Transverse colon (tissue), 4 donors: ENCODE measurements around the gene CDK5RAP1. TPM values are rescaled to one million over a fixed set of nuclear protein-coding genes. Genes with fewer than 3 reads are reported as not detected.

ENCODE experiments used
- DNase-seq: peaks from one replicate; pipeline ENCODE4 v3.0.0-alpha.2; 2019
- H3K27ac ChIP-seq, 4 donors: fragments of 200-600 bp; sonication (generic); 2 replicates each; pipeline ENCODE4 v1.5.1; 2016 to 2018; ENCODE audit warnings: inconsistent platforms in 4 of 4
- H3K27me3 ChIP-seq: fragments of 200-600 bp; sonication (generic); 2 replicates; pipeline ENCODE4 v1.5.1; 2017; ENCODE audit warnings: inconsistent platforms
- H3K36me3 ChIP-seq, 4 donors: fragments of 200-600 bp; sonication (generic); 2 replicates each; pipeline ENCODE4 v1.5.1; 2017 to 2019; ENCODE audit warnings: inconsistent platforms in 4 of 4
- H3K4me1 ChIP-seq, 4 donors: fragments of 200-600 bp; sonication (generic); 2 replicates each; pipeline ENCODE4 v1.5.1; 2017 to 2020; ENCODE audit warnings: inconsistent platforms in 4 of 4
- H3K4me3 ChIP-seq, 4 donors: fragments of 200-600 bp; sonication (generic); 1 replicate in 1 of 4; 2 replicates in 3 of 4; pipeline versions ENCODE4 v1.5.1 to v1.6.1; 2017 to 2019; ENCODE audit warnings: inconsistent platforms in 4 of 4
- H3K9me3 ChIP-seq, 2 donors: fragments of 200-600 bp; sonication (generic); 2 replicates each; pipeline ENCODE4 v1.5.1; 2017 to 2019; ENCODE audit warnings: inconsistent platforms in 2 of 2
- CTCF ChIP-seq, 5 experiments: fragments of 200-600 bp in 3 of 5; fragments of 450-650 bp in 2 of 5; sonication (generic) in 3 of 5; IDR thresholded peaks; 1 replicate in 2 of 5; 2 replicates in 3 of 5; pipeline ENCODE4 v1.5.1; 2016 to 2017; ENCODE audit warnings: antibody characterized with exemption in 5 of 5, inconsistent platforms in 3 of 5, mild to moderate bottlenecking in 2 of 5, moderate library complexity in 1 of 5
- EP300 ChIP-seq: sonication (generic); formaldehyde crosslinking; IDR thresholded peaks from one replicate; pipeline ENCODE4 v1.6.1; 2017; ENCODE audit warnings: antibody characterized with exemption, low read depth
- POLR2A ChIP-seq: fragments of 450-650 bp; IDR thresholded peaks from one replicate; pipeline ENCODE4 v1.6.1; 2016; ENCODE audit warnings: antibody characterized with exemption, mild to moderate bottlenecking, moderate library complexity
- POLR2AphosphoS5 ChIP-seq, 3 donors: sonication (generic); formaldehyde crosslinking; IDR thresholded peaks; one replicate each; pipeline ENCODE4 v1.6.1; 2016; ENCODE audit warnings: antibody characterized with exemption in 3 of 3
- WGBS, 2 donors: methylation state at CpG; one replicate each; pipeline ENCODE4 v1.1.5; 2018; ENCODE audit warnings: low coverage in 1 of 2; 5-methylcytosine and 5-hydroxymethylcytosine counted together
- in situ Hi-C, 4 donors: fragments of 200-750 bp; cut with MboI; loops; one replicate each; pipeline versions ENCODE4 v1.15.0 to v1.15.1; 2017; ENCODE audit warnings: low sequenced_read_pairs in 3 of 4, low pct_ligation_motif_present in 1 of 4, low pct_unique_long_range_greater_than_20kb in 1 of 4
- intact Hi-C: fragments of 100-400 bp; cut with DNase I; formaldehyde crosslinking; loops from one replicate; pipeline ENCODE4 v1.15.1; 2023; ENCODE audit warnings: low total_unique reads
- total RNA-seq, 4 donors: library from RNA; depleted of rRNA; stranded (reverse); fragments of >200 nt; gene quantifications; one replicate each; pipeline ENCODE4 v1.1.0, GENCODE V29; 2016

Gene CDK5RAP1
- total RNA-seq, 4 donors from 2014 or later = 8.6 to 21.3 (median 20.3) TPM

- intact Hi-C loops (no loop called here), in situ Hi-C loops (no loop called here)
- 38 to 50% methylated on average over 1 to 7 of the region's 7 CpGs for WGBS, 2 donors
These were observed 22.0 kb upstream of the CDK5RAP1 start for GRCh38 chr20:33423141-33423834.

GRCh38 chr20:33419140-33419974 is 18.0 kb upstream of the CDK5RAP1 start:
- Histone ChIP-seq H3K36me3 (no peaks in the 10 kb centered on the region), H3K27me3 (no peaks in the 10 kb centered on the region), H3K27ac (no peak overlapping the region), H3K9me3 (no peaks in the 10 kb centered on the region), H3K4me1 (peaks cover 0 to 8% (median 5%) of the 10 kb centered on the region in 4 donors), H3K4me3 (no peak overlapping the region)
- in situ Hi-C loops = no loop called here
- no peak for DNase-seq
- WGBS, 2 donors = 71 to 77% methylated on average over 3 to 7 of the region's 7 CpGs
- TF ChIP-seq EP300 = no peak
- TF ChIP-seq CTCF (IDR thresholded peaks at IDR 0.05) = no peak
- TF ChIP-seq POLR2A = no peak
- TF ChIP-seq POLR2AphosphoS5 (IDR thresholded peaks at IDR 0.05) = no peak
- intact Hi-C loops = no loop called here

More at GRCh38 chr20:33423141-33423834, 22.0 kb upstream of the CDK5RAP1 start:
- Histone ChIP-seq H3K36me3 (no peaks in the 10 kb centered on the region), H3K27me3 (no peaks in the 10 kb centered on the region), H3K9me3 (no peaks in the 10 kb centered on the region), H3K27ac (peak overlapping the region; percentile 55 to 80 (median 70)), H3K4me3 (no peak overlapping the region), H3K4me1 (peaks cover 0 to 8% (median 5%) of the 10 kb centered on the region in 4 donors)
- peak; percentile 37 for DNase-seq
- TF ChIP-seq CTCF (IDR thresholded peaks at IDR 0.05) (no peak), EP300 (no peak), POLR2AphosphoS5 (IDR thresholded peaks at IDR 0.05) (no peak), POLR2A (no peak)

GRCh38 chr20:33418033-33418432 is 16.7 kb upstream of the CDK5RAP1 start:
- TF ChIP-seq POLR2AphosphoS5 (IDR thresholded peaks at IDR 0.05) = no peak
- TF ChIP-seq CTCF (IDR thresholded peaks at IDR 0.05) = no peak
- H3K4me1 ChIP-seq = no peaks in the 10 kb centered on the region
- no peak overlapping the region for H3K4me3 ChIP-seq
- no peaks in the 10 kb centered on the region for H3K9me3 ChIP-seq
- intact Hi-C loops (no loop called here), in situ Hi-C loops (no loop called here)
- H3K27ac ChIP-seq = no peak overlapping the region
- H3K36me3 ChIP-seq = no peaks in the 10 kb centered on the region
- 90 to 100% methylated on average over 1 to 3 of the region's 3 CpGs for WGBS, 2 donors
- DNase-seq = no peak
- no peaks in the 10 kb centered on the region for H3K27me3 ChIP-seq

GRCh38 chr20:33415948-33416347 is 14.6 kb upstream of the CDK5RAP1 start:
- H3K27me3 ChIP-seq = no peaks in the 10 kb centered on the region
- no peaks in the 10 kb centered on the region for H3K9me3 ChIP-seq
- intact Hi-C loops (no loop called here), in situ Hi-C loops (no loop called here)
- H3K27ac ChIP-seq = no peak overlapping the region
- DNase-seq = no peak
- 34 to 79% methylated on average over 5 to 8 of the region's 8 CpGs for WGBS, 2 donors
- no peaks in the 10 kb centered on the region for H3K4me1 ChIP-seq
- H3K4me3 ChIP-seq = no peak overlapping the region
- TF ChIP-seq CTCF (IDR thresholded peaks at IDR 0.05) (peak in 4 of 5 experiments; percentile 27 to 43 (median 40)), POLR2A (no peak)
- peaks cover 0 to 5% (median 0%) of the 10 kb centered on the region in 4 donors for H3K36me3 ChIP-seq
